ENCODE measurements around the gene MEF2C. TPM values are rescaled to one million over a fixed set of nuclear protein-coding genes. Genes with fewer than 3 reads are reported as not detected.

Gene MEF2C
- total RNA-seq, 8 experiments from 2014 or later, result 2.0 to 143 (median 21.7) TPM

- Histone ChIP-seq H3K4me1 (replicated peaks in 1 of 2) (peaks cover 0 to 4% of the 10 kb centered on the region in 2 donors), H3K27ac (peak overlapping the region in 1 of 2 donors; percentile 35), H3K4me3 (peak overlapping the region; percentile 76 to 97 (median 96))
- 7 to 53% (median 9%) methylated on average over 6 to 12 of the region's 14 CpGs; no CpG with 5 or more reads in 1 of the 10 experiments for WGBS, 10 experiments
- ATAC-seq (replicated peaks in 6 of 8), result no peak
- in situ Hi-C loops (cut with MboI; ENCODE audit: low pct_unique_long_range_greater_than_20kb in 2 of 9, low sequenced_read_pairs in 9 of 9, unreplicated experiment in 9 of 9), result loop anchor here in 8 of 9 experiments (10.0 to 25.0 kb wide), 4 partner anchors 534 to 1267 kb away; partner anchors contain the start of gene CCNH (in 4 of the 8)
Measured at GRCh38 chr5:88678770-88679381, 204.1 kb downstream of the MEF2C start.

- H3K4me1 ChIP-seq (replicated peaks in 1 of 2), result peaks cover 0 to under 1% of the 10 kb centered on the region in 2 donors
- 4 to 29% (median 13%) methylated on average over 3 to 19 of the region's 56 CpGs; no CpG with 5 or more reads in 3 of the 10 experiments for WGBS, 10 experiments
- peak in 5 of 8 experiments; percentile 1 to 6 (median 4) for ATAC-seq (replicated peaks in 6 of 8)
- H3K27ac ChIP-seq, result peak overlapping the region; percentile 67 to 75
- peak overlapping the region; percentile 76 to 97 (median 96) for H3K4me3 ChIP-seq
- in situ Hi-C loops (cut with MboI; ENCODE audit: low pct_unique_long_range_greater_than_20kb in 2 of 9, low sequenced_read_pairs in 9 of 9, unreplicated experiment in 9 of 9), result loop anchor here in 8 of 9 experiments (10.0 to 25.0 kb wide), 4 partner anchors 533 to 1266 kb away; partner anchors contain the start of gene CCNH (in 4 of the 8)
Measured at GRCh38 chr5:88677943-88678769, 204.8 kb downstream of the MEF2C start.

GRCh38 chr5:88677376-88677895 lies 205.5 kb downstream of the MEF2C start:
- no peak for ATAC-seq (replicated peaks in 6 of 8)
- Histone ChIP-seq H3K4me3 (peak overlapping the region; percentile 76 to 97 (median 96)), H3K4me1 (replicated peaks in 1 of 2) (no peaks in the 10 kb centered on the region), H3K27ac (peak overlapping the region in 1 of 2 donors; percentile 75)
- 4 to 28% (median 13%) methylated on average over 2 to 4 of the region's 4 CpGs for WGBS, 10 experiments
- in situ Hi-C loops (cut with MboI; ENCODE audit: low pct_unique_long_range_greater_than_20kb in 2 of 9, low sequenced_read_pairs in 9 of 9, unreplicated experiment in 9 of 9), result loop anchor here in 8 of 9 experiments (10.0 to 25.0 kb wide), 4 partner anchors 533 to 1265 kb away; partner anchors contain the start of gene CCNH (in 4 of the 8)

- no peak for ATAC-seq (replicated peaks in 6 of 8)
- Histone ChIP-seq H3K4me3 (peak overlapping the region; percentile 76 to 97 (median 96)), H3K4me1 (replicated peaks in 1 of 2) (no peaks in the 10 kb centered on the region), H3K27ac (peak overlapping the region in 1 of 2 donors; percentile 98)
- 8 to 40% (median 24%) methylated on average over 2 to 8 of the region's 8 CpGs for WGBS, 10 experiments
- in situ Hi-C loops (cut with MboI; ENCODE audit: low pct_unique_long_range_greater_than_20kb in 2 of 9, low sequenced_read_pairs in 9 of 9, unreplicated experiment in 9 of 9), result loop anchor here in 8 of 9 experiments (10.0 to 25.0 kb wide), 4 partner anchors 532 to 1265 kb away; partner anchors contain the start of gene CCNH (in 4 of the 8)
Measured at GRCh38 chr5:88676637-88677375, 206.2 kb downstream of the MEF2C start.

- 0 to 12% (median 0%) methylated on average over 1 to 16 of the region's 54 CpGs; no CpG with 5 or more reads in 1 of the 10 experiments for WGBS, 10 experiments
- in situ Hi-C loops (cut with MboI; ENCODE audit: low pct_unique_long_range_greater_than_20kb in 2 of 9, low sequenced_read_pairs in 9 of 9, unreplicated experiment in 9 of 9), result loop anchor here in 8 of 9 experiments (10.0 to 25.0 kb wide), 4 partner anchors 531 to 1264 kb away; partner anchors contain the start of gene CCNH (in 4 of the 8)
- H3K4me1 ChIP-seq (replicated peaks in 1 of 2), result no peaks in the 10 kb centered on the region
- peak; percentile 42 to 60 (median 46) for ATAC-seq (replicated peaks in 6 of 8)
- peak overlapping the region; percentile 95 to 98 for H3K27ac ChIP-seq
- H3K4me3 ChIP-seq, result peak overlapping the region; percentile 76 to 97 (median 96)
Measured at GRCh38 chr5:88675708-88676636, 207.0 kb downstream of the MEF2C start.

- peak overlapping the region; percentile 76 to 97 (median 96) for H3K4me3 ChIP-seq
- in situ Hi-C loops (cut with MboI; ENCODE audit: low pct_unique_long_range_greater_than_20kb in 2 of 9, low sequenced_read_pairs in 9 of 9, unreplicated experiment in 9 of 9), result loop anchor here in 8 of 9 experiments (10.0 to 25.0 kb wide), 4 partner anchors 530 to 1263 kb away; partner anchors contain the start of gene CCNH (in 4 of the 8)
- peak overlapping the region; percentile 95 to 98 for H3K27ac ChIP-seq
- 0 to 31% (median 3%) methylated on average over 1 to 15 of the region's 19 CpGs; no CpG with 5 or more reads in 1 of the 10 experiments for WGBS, 10 experiments
- H3K4me1 ChIP-seq (replicated peaks in 1 of 2), result no peaks in the 10 kb centered on the region
- peak; percentile 5 to 26 (median 14) for ATAC-seq (replicated peaks in 6 of 8)
Measured at GRCh38 chr5:88675168-88675707, 207.7 kb downstream of the MEF2C start.

- peak overlapping the region; percentile 76 to 97 (median 96) for H3K4me3 ChIP-seq
- no peaks in the 10 kb centered on the region for H3K4me1 ChIP-seq (replicated peaks in 1 of 2)
- 0% methylated on average over 3 to 5 of the region's 78 CpGs; no CpG with 5 or more reads in 8 of the 10 experiments for WGBS, 10 experiments
- in situ Hi-C loops (cut with MboI; ENCODE audit: low pct_unique_long_range_greater_than_20kb in 2 of 9, low sequenced_read_pairs in 9 of 9, unreplicated experiment in 9 of 9), result loop anchor here (10.0 to 25.0 kb wide), 8 partner anchors 187 to 1262 kb away; partner anchors contain the start of genes CCNH (in 4 of the 9) and TMEM161B (in 1 of the 9)
- H3K27ac ChIP-seq, result peak overlapping the region; percentile 95 to 98
- peak; percentile 18 to 70 (median 56) for ATAC-seq (replicated peaks in 6 of 8)
Measured at GRCh38 chr5:88674356-88675167, 208.4 kb downstream of the MEF2C start.

GRCh38 chr5:88673253-88674105 lies 209.5 kb downstream of the MEF2C start:
- Histone ChIP-seq H3K4me3 (peak overlapping the region; percentile 76 to 97 (median 96)), H3K27ac (peak overlapping the region; percentile 95 to 98), H3K4me1 (replicated peaks in 1 of 2) (no peaks in the 10 kb centered on the region)
- in situ Hi-C loops (cut with MboI; ENCODE audit: low pct_unique_long_range_greater_than_20kb in 2 of 9, low sequenced_read_pairs in 9 of 9, unreplicated experiment in 9 of 9), result loop anchor here in 7 of 9 experiments (10.0 to 25.0 kb wide), 6 partner anchors 186 to 536 kb away; partner anchors contain the start of gene TMEM161B (in 1 of the 7)
- peak in 4 of 8 experiments; percentile 2 to 7 (median 3) for ATAC-seq (replicated peaks in 6 of 8)
- WGBS, 10 experiments, result 0 to 15% (median 3%) methylated on average over 5 to 15 of the region's 15 CpGs

- peak overlapping the region; percentile 95 to 98 for H3K27ac ChIP-seq
- H3K4me1 ChIP-seq (replicated peaks in 1 of 2), result no peaks in the 10 kb centered on the region
- H3K4me3 ChIP-seq, result peak overlapping the region; percentile 76 to 97 (median 96)
- 0 to 50% (median 7%) methylated on average over 1 to 18 of the region's 39 CpGs; no CpG with 5 or more reads in 1 of the 10 experiments for WGBS, 10 experiments
- in situ Hi-C loops (cut with MboI; ENCODE audit: low pct_unique_long_range_greater_than_20kb in 2 of 9, low sequenced_read_pairs in 9 of 9, unreplicated experiment in 9 of 9), result loop anchor here in 7 of 9 experiments (10.0 to 25.0 kb wide), 6 partner anchors 185 to 535 kb away; partner anchors contain the start of gene TMEM161B (in 1 of the 7)
- no peak for ATAC-seq (replicated peaks in 6 of 8)
Measured at GRCh38 chr5:88672644-88673252, 210.2 kb downstream of the MEF2C start.
